SU-DHL-6 (cell line): ENCODE data around the gene SEMA6A.

Experiments used
- H2AFZ ChIP-seq: fragments of 200-600 bp; sonication (generic); 2 replicates; pipeline ENCODE4 v1.6.1; 2014; ENCODE audit warnings: low read depth, mild to moderate bottlenecking, moderate library complexity, mixed read lengths, antibody characterized with exemption, low read length; ENCODE audit not compliant: severe bottlenecking
- H3F3A ChIP-seq: fragments of 200-600 bp; shearing (Covaris generic); 2 replicates; pipeline ENCODE4 v1.6.0; 2016; ENCODE audit warnings: antibody characterized with exemption, mild to moderate bottlenecking; ENCODE audit not compliant: insufficient read depth
- H3K27ac ChIP-seq: fragments of 200-600 bp; sonication (generic); 2 replicates; pipeline ENCODE4 v1.5.1; 2016; ENCODE audit warnings: low read depth, mild to moderate bottlenecking, low read length, moderate library complexity, mixed read lengths
- H3K27me3 ChIP-seq: fragments of 200-600 bp; sonication (generic), shearing (Covaris generic); 2 replicates; pipeline ENCODE4 v1.6.0; 2014; ENCODE audit warnings: mild to moderate bottlenecking, low read length
- H3K36me3 ChIP-seq: fragments of 200-600 bp; sonication (generic); 2 replicates; pipeline ENCODE4 v1.6.1; 2014; ENCODE audit warnings: mild to moderate bottlenecking, low read length, mixed read lengths
- H3K4me2 ChIP-seq: fragments of 300-600, 200-600 bp; shearing (Covaris generic), sonication (generic); 2 replicates; pipeline ENCODE4 v1.6.0; 2014; ENCODE audit warnings: low read length, low read depth, mild to moderate bottlenecking; ENCODE audit not compliant: poor library complexity, severe bottlenecking
- H3K4me3 ChIP-seq: fragments of 200-600 bp; sonication (generic); 2 replicates; pipeline ENCODE4 v1.5.1; 2014; ENCODE audit warnings: antibody characterized with exemption, low read length, mild to moderate bottlenecking, mixed read lengths; ENCODE audit not compliant: insufficient read depth, poor library complexity, severe bottlenecking
- H3K79me2 ChIP-seq: fragments of 200-600 bp; sonication (generic); 2 replicates; pipeline ENCODE4 v1.6.1; 2014; ENCODE audit warnings: mild to moderate bottlenecking, low read length, moderate library complexity; ENCODE audit not compliant: insufficient read depth
- H3K9ac ChIP-seq: fragments of 200-600 bp; sonication (generic); 2 replicates; pipeline ENCODE4 v1.7.0; 2014; ENCODE audit warnings: mild to moderate bottlenecking, low read length
- H3K9me2 ChIP-seq: fragments of 200-600 bp; sonication (generic); replicated peaks from 2 replicates; pipeline ENCODE4 v1.6.1; 2014; ENCODE audit warnings: low read length; ENCODE audit not compliant: insufficient read depth
- H3K9me3 ChIP-seq: fragments of 200-600 bp; sonication (generic); 2 replicates; pipeline ENCODE4 v1.6.1; 2014; ENCODE audit warnings: low read length, mixed read lengths; ENCODE audit not compliant: insufficient read depth
- H4K20me1 ChIP-seq: fragments of 200-600 bp; sonication (generic); 2 replicates; pipeline ENCODE4 v1.6.1; 2014; ENCODE audit warnings: low read depth, mild to moderate bottlenecking, antibody characterized with exemption, low read length, moderate library complexity, mixed read lengths
- CTCF ChIP-seq: fragments of 200-600 bp; sonication (generic); IDR thresholded peaks from one replicate; pipeline ENCODE4 v1.5.1; 2017; ENCODE audit warnings: antibody characterized with exemption, mild to moderate bottlenecking, low read length, moderate library complexity; ENCODE audit not compliant: insufficient read depth, poor library complexity, severe bottlenecking
- EZH2phosphoT487 ChIP-seq: fragments of 200-600 bp; sonication (generic), shearing (Covaris generic); conservative IDR thresholded peaks from 2 replicates; pipeline ENCODE4 v1.6.1; 2018; ENCODE audit warnings: mild to moderate bottlenecking, antibody characterized with exemption, low read length, moderate library complexity, mixed read lengths

SEMA6A gene

GRCh38 chr5:116464144-116464708, 110.4 kb downstream of the SEMA6A start:
- Histone ChIP-seq H2AFZ (no peak overlapping the region), H3K9me3 (no peaks in the 10 kb centered on the region), H3K27ac (no peak overlapping the region), H3K36me3 (no peaks in the 10 kb centered on the region), H3F3A (no peaks in the 10 kb centered on the region), H3K4me2 (no peak overlapping the region), H4K20me1 (no peaks in the 10 kb centered on the region), H3K79me2 (no peaks in the 10 kb centered on the region), H3K27me3 (no peaks in the 10 kb centered on the region), H3K9ac (no peak overlapping the region), H3K4me3 (no peak overlapping the region), H3K9me2 (no peaks in the 10 kb centered on the region)
- TF ChIP-seq CTCF (no peak), EZH2phosphoT487 (no peak)

- no peak overlapping the region for H3K4me2 ChIP-seq
- H3K9ac ChIP-seq = no peak overlapping the region
- H3K79me2 ChIP-seq = no peaks in the 10 kb centered on the region
- no peaks in the 10 kb centered on the region for H3F3A ChIP-seq
- no peaks in the 10 kb centered on the region for H3K36me3 ChIP-seq
- no peak overlapping the region for H3K4me3 ChIP-seq
- H3K27ac ChIP-seq = no peak overlapping the region
- no peaks in the 10 kb centered on the region for H3K27me3 ChIP-seq
- H3K9me3 ChIP-seq = no peaks in the 10 kb centered on the region
- no peak for TF ChIP-seq EZH2phosphoT487
- TF ChIP-seq CTCF = no peak
- H3K9me2 ChIP-seq = no peaks in the 10 kb centered on the region
- no peaks in the 10 kb centered on the region for H4K20me1 ChIP-seq
- H2AFZ ChIP-seq = no peak overlapping the region
Observed at GRCh38 chr5:116462500-116462899, 112.1 kb downstream of the SEMA6A start.

GRCh38 chr5:116459301-116459700, 115.3 kb downstream of the SEMA6A start:
- Histone ChIP-seq H2AFZ (no peak overlapping the region), H3K4me2 (no peak overlapping the region), H4K20me1 (no peaks in the 10 kb centered on the region), H3K9me2 (no peaks in the 10 kb centered on the region), H3K4me3 (no peak overlapping the region), H3K9me3 (no peaks in the 10 kb centered on the region), H3K36me3 (no peaks in the 10 kb centered on the region), H3F3A (no peaks in the 10 kb centered on the region), H3K27ac (no peak overlapping the region), H3K27me3 (no peaks in the 10 kb centered on the region), H3K79me2 (no peaks in the 10 kb centered on the region), H3K9ac (no peak overlapping the region)
- TF ChIP-seq CTCF (no peak), EZH2phosphoT487 (no peak)
